KOPT-K1 (cell line): ENCODE measurements around the gene PHACTR1.
"Not testable (repeated sequence)": the region's sequence is repeated elsewhere in the genome, so short reads cannot be mapped to it uniquely, and the experiment has no call there.

ENCODE experiments used
- H3K27ac ChIP-seq: fragments of 200-600 bp; sonication (generic); 2 replicates; pipeline ENCODE4 v1.5.1; 2016; ENCODE audit warnings: antibody characterized with exemption, mild to moderate bottlenecking, low read depth, low read length; ENCODE audit not compliant: poor library complexity, severe bottlenecking
- H3K36me3 ChIP-seq: fragments of 200-600 bp; sonication (generic); 2 replicates; pipeline ENCODE4 v1.5.1; 2017; ENCODE audit warnings: antibody characterized with exemption, mild to moderate bottlenecking, low read length, moderate library complexity; ENCODE audit not compliant: insufficient read depth
- H3K9me3 ChIP-seq: fragments of 200-600 bp; sonication (generic); 2 replicates; pipeline ENCODE4 v1.5.1; 2017; ENCODE audit warnings: antibody characterized with exemption, low read length, mild to moderate bottlenecking; ENCODE audit not compliant: insufficient read depth, poor library complexity, severe bottlenecking

Gene PHACTR1

GRCh38 chr6:13319891-13320564 is 603.5 kb downstream of the PHACTR1 start:
- no peaks in the 10 kb centered on the region for H3K9me3 ChIP-seq
- H3K36me3 ChIP-seq = peaks cover 95% of the 10 kb centered on the region
- H3K27ac ChIP-seq = no peak overlapping the region

DNA sequence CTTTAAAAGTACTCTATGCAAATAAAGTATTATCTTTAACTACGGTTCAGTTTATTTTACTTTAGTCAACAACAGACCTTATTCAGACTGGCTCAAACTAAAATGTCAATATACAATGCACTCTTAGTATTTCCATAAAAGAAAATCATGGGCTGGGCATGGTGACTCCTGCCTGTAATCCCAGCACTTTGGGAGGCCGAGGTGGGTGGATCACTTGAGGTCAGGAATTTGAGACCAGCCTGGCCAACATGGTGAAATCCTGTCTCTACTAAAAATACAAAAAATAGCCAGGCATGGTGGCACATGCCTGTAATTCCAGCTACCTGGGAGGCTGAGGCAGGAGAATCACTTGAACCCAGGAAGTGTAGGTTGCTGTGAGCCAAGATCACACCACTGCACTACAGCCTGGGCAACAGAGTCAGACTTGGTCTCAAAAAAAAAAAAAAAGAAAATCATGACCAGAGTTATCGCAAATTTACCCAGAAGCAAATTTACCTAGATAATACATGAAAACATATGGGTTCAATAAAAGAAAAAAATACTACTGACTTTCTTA is 609.5 kb downstream of the PHACTR1 start:
- not testable (repeated sequence) for H3K9me3 ChIP-seq, H3K27ac ChIP-seq
- peaks cover 42% of the 10 kb centered on the region for H3K36me3 ChIP-seq

GRCh38 chr6:13327691-13328075 is 611.1 kb downstream of the PHACTR1 start:
- Histone ChIP-seq H3K36me3 (peaks cover 26% of the 10 kb centered on the region), H3K9me3 (no peaks in the 10 kb centered on the region), H3K27ac (peak overlapping the region; percentile 84)

- Histone ChIP-seq H3K27ac (peak within 1 kb of the TSS; percentile 84), H3K36me3 (peaks cover 25% of the 10 kb centered on the region), H3K9me3 (no peaks in the 10 kb centered on the region)
Observed at GRCh38 chr6:13328076-13328874, 611.7 kb downstream of the PHACTR1 start, which contains the start of gene TBC1D7. TSS of gene TBC1D7 (minus strand) at chr6:13328537. CDS start at chr6:13326898, 1,639 bp downstream.

DNA sequence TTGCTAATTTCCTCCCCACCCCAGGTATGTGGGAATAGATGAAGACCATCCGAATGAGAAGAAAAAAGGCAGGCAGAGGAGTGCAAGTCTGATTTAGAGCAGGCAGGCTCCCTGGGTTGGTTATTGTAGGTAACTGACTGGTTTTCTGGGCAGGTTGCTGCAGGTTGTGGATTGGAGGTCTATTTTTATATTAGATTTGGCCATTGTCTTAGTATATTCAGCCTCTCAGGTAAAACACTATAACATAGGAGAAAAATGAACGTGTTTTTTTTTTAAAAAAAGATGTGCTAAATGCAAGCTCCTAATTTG is 612.3 kb downstream of the PHACTR1 start:
- Histone ChIP-seq H3K27ac (peak overlapping the region; percentile 84), H3K36me3 (peaks cover 19% of the 10 kb centered on the region), H3K9me3 (no peaks in the 10 kb centered on the region)

DNA sequence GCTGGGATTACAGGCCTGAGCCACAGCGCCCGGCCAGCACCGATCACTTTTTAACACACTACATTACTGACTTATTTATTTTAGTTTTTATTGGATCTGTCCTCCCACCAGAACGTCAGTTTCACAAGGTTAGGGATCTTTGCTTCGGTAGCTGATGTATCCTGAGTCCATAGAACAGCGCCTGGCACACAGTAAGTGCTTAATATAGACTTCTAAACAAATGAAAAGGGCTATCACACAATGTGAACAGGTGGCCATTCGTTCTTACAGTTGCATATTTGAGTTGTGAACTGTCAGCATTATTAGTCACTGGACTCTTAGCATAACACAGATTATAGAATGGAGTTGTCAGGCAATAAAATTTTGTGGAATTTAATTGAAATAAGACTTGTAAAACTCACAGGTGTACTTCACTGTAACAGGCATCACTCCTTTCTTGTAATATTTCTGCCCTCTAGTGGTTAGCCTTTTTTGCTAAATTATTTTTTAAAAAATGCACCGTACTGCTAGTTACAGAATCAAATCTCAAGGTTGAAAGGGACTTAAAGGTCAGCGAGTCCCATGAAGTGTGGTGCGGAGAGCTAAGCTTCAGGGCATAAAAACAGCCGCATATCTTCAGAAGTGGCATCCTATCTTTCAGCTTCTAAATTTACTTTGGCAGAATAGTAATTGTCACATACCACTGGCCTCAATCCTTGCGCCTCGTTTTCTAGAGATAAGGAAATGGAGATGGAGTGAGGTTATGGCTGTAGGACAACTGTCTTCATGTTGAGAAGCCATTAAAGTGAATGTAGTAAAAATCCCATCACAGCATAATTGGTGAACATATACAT is 615.2 kb downstream of the PHACTR1 start:
- Histone ChIP-seq H3K9me3 (no peaks in the 10 kb centered on the region), H3K27ac (no peak overlapping the region), H3K36me3 (no peaks in the 10 kb centered on the region)

- H3K27ac ChIP-seq = no peak overlapping the region
- H3K36me3 ChIP-seq = no peaks in the 10 kb centered on the region
- H3K9me3 ChIP-seq = no peaks in the 10 kb centered on the region
Observed at GRCh38 chr6:13332349-13332706, 615.8 kb downstream of the PHACTR1 start.

GRCh38 chr6:13334953-13335352 is 618.4 kb downstream of the PHACTR1 start:
- Histone ChIP-seq H3K27ac (no peak overlapping the region), H3K9me3 (no peaks in the 10 kb centered on the region), H3K36me3 (no peaks in the 10 kb centered on the region)

- Histone ChIP-seq H3K36me3 (no peaks in the 10 kb centered on the region), H3K9me3 (no peaks in the 10 kb centered on the region), H3K27ac (no peak overlapping the region)
Observed at GRCh38 chr6:13336553-13336952, 620.0 kb downstream of the PHACTR1 start.

GRCh38 chr6:13338038-13338437 is 621.5 kb downstream of the PHACTR1 start:
- H3K36me3 ChIP-seq = no peaks in the 10 kb centered on the region
- no peaks in the 10 kb centered on the region for H3K9me3 ChIP-seq
- no peak overlapping the region for H3K27ac ChIP-seq
